ENCODE data around the gene ZNF189. TPM values are rescaled to one million over a fixed set of nuclear protein-coding genes. Genes with fewer than 3 reads are reported as not detected.
A peak's percentile ranks its signal among the peaks of the same experiment; 100 is the strongest.

The ZNF189 gene
- total RNA-seq, 4 donors from 2014 or later = 17.0 to 29.2 (median 21.0) TPM

DNA sequence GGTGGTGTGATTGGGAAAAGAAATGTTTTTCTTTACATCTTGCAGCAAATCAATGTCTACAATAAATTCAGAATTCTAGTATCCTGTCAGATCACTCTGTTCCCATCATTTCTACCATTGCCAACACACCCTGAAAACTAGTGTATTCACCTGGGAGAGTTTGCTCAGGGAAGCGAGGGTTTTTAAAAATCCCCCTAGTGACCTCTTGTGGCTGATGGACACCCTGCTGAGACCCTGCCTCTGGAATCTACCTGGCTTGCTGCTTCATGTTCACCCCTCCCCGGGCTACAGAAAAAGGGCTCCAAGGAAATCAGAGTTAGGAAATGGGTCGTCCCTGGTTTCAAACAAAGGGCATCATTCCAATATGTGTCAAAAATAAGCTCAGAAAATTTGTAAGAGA lies 58.4 kb downstream of the ZNF189 start:
- ATAC-seq (ENCODE audit: low FRiP score) = no peak
- DNase-seq (ENCODE audit: low spot score) = no peak
- TF ChIP-seq, protein P1, sequence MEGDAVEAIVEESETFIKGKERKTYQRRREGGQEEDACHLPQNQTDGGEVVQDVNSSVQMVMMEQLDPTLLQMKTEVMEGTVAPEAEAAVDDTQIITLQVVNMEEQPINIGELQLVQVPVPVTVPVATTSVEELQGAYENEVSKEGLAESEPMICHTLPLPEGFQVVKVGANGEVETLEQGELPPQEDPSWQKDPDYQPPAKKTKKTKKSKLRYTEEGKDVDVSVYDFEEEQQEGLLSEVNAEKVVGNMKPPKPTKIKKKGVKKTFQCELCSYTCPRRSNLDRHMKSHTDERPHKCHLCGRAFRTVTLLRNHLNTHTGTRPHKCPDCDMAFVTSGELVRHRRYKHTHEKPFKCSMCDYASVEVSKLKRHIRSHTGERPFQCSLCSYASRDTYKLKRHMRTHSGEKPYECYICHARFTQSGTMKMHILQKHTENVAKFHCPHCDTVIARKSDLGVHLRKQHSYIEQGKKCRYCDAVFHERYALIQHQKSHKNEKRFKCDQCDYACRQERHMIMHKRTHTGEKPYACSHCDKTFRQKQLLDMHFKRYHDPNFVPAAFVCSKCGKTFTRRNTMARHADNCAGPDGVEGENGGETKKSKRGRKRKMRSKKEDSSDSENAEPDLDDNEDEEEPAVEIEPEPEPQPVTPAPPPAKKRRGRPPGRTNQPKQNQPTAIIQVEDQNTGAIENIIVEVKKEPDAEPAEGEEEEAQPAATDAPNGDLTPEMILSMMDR (IDR thresholded peaks at IDR 0.05) = no peak

DNA sequence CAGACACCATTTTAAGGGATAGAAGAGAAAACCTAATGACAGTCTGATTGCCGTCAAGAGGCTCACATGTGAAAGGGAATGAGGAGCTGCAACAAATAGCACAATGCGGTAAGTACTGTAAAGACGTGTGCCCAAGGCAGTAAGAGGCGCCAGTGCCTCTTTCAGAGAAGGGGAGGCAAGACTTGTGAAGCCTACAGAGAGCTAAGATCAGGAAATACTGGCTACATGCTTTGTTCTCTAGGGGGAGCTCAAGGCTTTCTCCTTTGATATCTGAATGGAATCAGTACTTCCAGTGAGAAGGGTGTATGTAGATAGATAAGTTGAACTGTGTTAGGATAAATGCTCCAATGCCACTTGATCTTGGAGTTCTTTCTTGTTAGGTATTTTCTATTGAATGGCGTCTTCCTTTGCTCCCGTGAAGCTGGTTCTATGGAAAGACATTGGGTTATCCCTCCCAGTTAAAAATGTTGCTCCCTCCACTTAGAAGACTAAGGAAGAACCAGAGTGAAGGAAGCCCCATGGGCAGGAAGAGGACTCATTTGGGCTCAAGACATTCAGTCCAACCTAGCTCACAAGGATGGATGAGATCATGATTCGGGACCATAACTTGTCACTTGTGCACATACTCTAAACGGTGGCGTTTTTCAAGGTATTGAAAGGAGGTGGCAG lies 60.4 kb downstream of the ZNF189 start:
- DNase-seq (ENCODE audit: low spot score) (no peak), ATAC-seq (ENCODE audit: low FRiP score) (peak; percentile 87)
- TF ChIP-seq, protein P1 (IDR thresholded peaks at IDR 0.05) = peak in 1 of 3 donors; percentile 21

Small RNA genes within 50 kb of the gene (small RNA-seq; reads per million reads assigned to genes)
- not detected for gene AL353621.2

Other genes starting within 250 kb of the ZNF189 start
- gene BAAT, start 13.8 kb upstream of the ZNF189 start, total RNA-seq = not detected
- 10 to 100 TPM in 3 of 4 donors, 1 to 10 TPM in 1; 9.9 to 13.7 (median 12.6) TPM for gene MRPL50, start 233 bp upstream of the ZNF189 start, total RNA-seq
- under 1 TPM in 1 of 4 donors, not detected in 3; 0.38 TPM for gene ALDOB, start 36.9 kb downstream of the ZNF189 start, total RNA-seq
- gene RNF20, start 135.0 kb downstream of the ZNF189 start, total RNA-seq = 10 to 100 TPM; 14.2 to 25.4 (median 19.8) TPM
- not detected for gene PPP3R2, start 196.1 kb downstream of the ZNF189 start, total RNA-seq

Data from omental fat pad (tissue), 4 donors.